Measurements from ENCODE around the gene IGSF9B.
A peak's percentile ranks its signal among the peaks of the same experiment; 100 is the strongest.

Gene IGSF9B

GRCh38 chr11:133936592-133936991 lies 20.2 kb downstream of the IGSF9B start:
- DNase-seq (ENCODE audit: low read depth in 2 of 2) = no peak

GRCh38 chr11:133936136-133936535 lies 20.6 kb downstream of the IGSF9B start:
- DNase-seq (ENCODE audit: low read depth in 2 of 2) = no peak

- no peak for DNase-seq (ENCODE audit: low read depth in 2 of 2)
Measured at GRCh38 chr11:133935551-133935910, 21.2 kb downstream of the IGSF9B start.

- no peak for DNase-seq (ENCODE audit: low read depth in 2 of 2)
Measured at GRCh38 chr11:133934599-133935550, 21.9 kb downstream of the IGSF9B start.

- DNase-seq (ENCODE audit: low read depth in 2 of 2) = no peak
Measured at GRCh38 chr11:133934096-133934495, 22.7 kb downstream of the IGSF9B start.

GRCh38 chr11:133931449-133932060 lies 25.2 kb downstream of the IGSF9B start:
- no peak for DNase-seq (ENCODE audit: low read depth in 2 of 2)

- DNase-seq (ENCODE audit: low read depth in 2 of 2) = no peak
Measured at GRCh38 chr11:133930767-133931448, 25.9 kb downstream of the IGSF9B start.

GRCh38 chr11:133930053-133930766 lies 26.6 kb downstream of the IGSF9B start:
- DNase-seq (ENCODE audit: low read depth in 2 of 2) = no peak

- DNase-seq (ENCODE audit: low read depth in 2 of 2) = no peak
Measured at GRCh38 chr11:133929401-133930052, 27.2 kb downstream of the IGSF9B start.

GRCh38 chr11:133928628-133929059 lies 28.1 kb downstream of the IGSF9B start:
- peak in 1 of 2 donors; percentile 44 for DNase-seq (ENCODE audit: low read depth in 2 of 2)

GRCh38 chr11:133927690-133928627 lies 28.8 kb downstream of the IGSF9B start:
- peak; percentile 27 to 48 for DNase-seq (ENCODE audit: low read depth in 2 of 2)

- no peak for DNase-seq (ENCODE audit: low read depth in 2 of 2)
Measured at GRCh38 chr11:133926466-133927246, 30.1 kb downstream of the IGSF9B start.

- no peak for DNase-seq (ENCODE audit: low read depth in 2 of 2)
Measured at GRCh38 chr11:133925756-133926155, 31.0 kb downstream of the IGSF9B start.

- no peak for DNase-seq (ENCODE audit: low read depth in 2 of 2)
Measured at GRCh38 chr11:133924661-133925060, 32.1 kb downstream of the IGSF9B start.

- no peak for DNase-seq (ENCODE audit: low read depth in 2 of 2)
Measured at GRCh38 chr11:133922078-133922870, 34.5 kb downstream of the IGSF9B start.

- no peak for DNase-seq (ENCODE audit: low read depth in 2 of 2)
Measured at GRCh38 chr11:133921513-133921912, 35.3 kb downstream of the IGSF9B start.

- no peak for DNase-seq (ENCODE audit: low read depth in 2 of 2)
Measured at GRCh38 chr11:133921026-133921425, 35.7 kb downstream of the IGSF9B start.

Measured in stimulated activated CD8-positive, alpha-beta memory T cell treated with anti-CD3 and anti-CD28 coated beads, Interleukin-2, amount 100 ng/mL, for 1 hour (primary cell).